Femur (tissue), 1 donor: ENCODE results near the gene PLA2G4D.

ENCODE experiments used
- DNase-seq: peaks from one replicate; pipeline ENCODE4 v3.0.0-alpha.2; 2017

PLA2G4D gene

GRCh38 chr15:42090370-42090769 is 4.0 kb downstream of the PLA2G4D start:
- no peak for DNase-seq

GRCh38 chr15:42089942-42090341 is 4.4 kb downstream of the PLA2G4D start:
- no peak for DNase-seq

- no peak for DNase-seq
Observed at GRCh38 chr15:42088801-42089640, 5.3 kb downstream of the PLA2G4D start.

- DNase-seq, result no peak
Observed at GRCh38 chr15:42087926-42088800, 6.2 kb downstream of the PLA2G4D start.

GRCh38 chr15:42087460-42087859 is 6.9 kb downstream of the PLA2G4D start:
- DNase-seq, result no peak

- no peak for DNase-seq
Observed at GRCh38 chr15:42085721-42086120, 8.6 kb downstream of the PLA2G4D start.

GRCh38 chr15:42085236-42085605 is 9.1 kb downstream of the PLA2G4D start:
- DNase-seq, result no peak

GRCh38 chr15:42084465-42085235 is 9.7 kb downstream of the PLA2G4D start:
- peak; percentile 75 for DNase-seq

- DNase-seq, result no peak
Observed at GRCh38 chr15:42083916-42084315, 10.4 kb downstream of the PLA2G4D start.

GRCh38 chr15:42083605-42083908 is 10.8 kb downstream of the PLA2G4D start:
- no peak for DNase-seq

GRCh38 chr15:42082823-42083604 is 11.3 kb downstream of the PLA2G4D start:
- no peak for DNase-seq

- DNase-seq, result no peak
Observed at GRCh38 chr15:42082141-42082540, 12.2 kb downstream of the PLA2G4D start.

- no peak for DNase-seq
Observed at GRCh38 chr15:42080919-42081830, 13.2 kb downstream of the PLA2G4D start.

- no peak for DNase-seq
Observed at GRCh38 chr15:42080186-42080918, 14.0 kb downstream of the PLA2G4D start.

- no peak for DNase-seq
Observed at GRCh38 chr15:42079401-42079908, 14.9 kb downstream of the PLA2G4D start.

GRCh38 chr15:42078903-42079302 is 15.5 kb downstream of the PLA2G4D start:
- no peak for DNase-seq

- no peak for DNase-seq
Observed at GRCh38 chr15:42077689-42078088, 16.7 kb downstream of the PLA2G4D start.

GRCh38 chr15:42073418-42073817 is 20.9 kb downstream of the PLA2G4D start:
- no peak for DNase-seq

GRCh38 chr15:42072141-42072685 is 22.1 kb downstream of the PLA2G4D start:
- peak; percentile 14 for DNase-seq

- no peak for DNase-seq
Observed at GRCh38 chr15:42071717-42072116, 22.6 kb downstream of the PLA2G4D start.
